Neural cell (in vitro differentiated cells): ENCODE measurements around the gene PPP1R11.
"Not testable (repeated sequence)": the region's sequence is repeated elsewhere in the genome, so short reads cannot be mapped to it uniquely, and the experiment has no call there.

Experiments used
- POLR2AphosphoS5 ChIP-seq: IDR thresholded peaks from 2 replicates; pipeline ENCODE4 v1.6.1; 2012
- RAD21 ChIP-seq: fragments of 450-650 bp; conservative IDR thresholded peaks from 2 replicates; pipeline ENCODE4 v1.6.1; 2014; ENCODE audit warnings: antibody characterized with exemption, mild to moderate bottlenecking, moderate library complexity
- TF ChIP-seq, protein P1 (sequence below): fragments of 450-650 bp; IDR thresholded peaks from 2 replicates; pipeline ENCODE4 v1.5.1; 2014; ENCODE audit warnings: antibody characterized with exemption, mild to moderate bottlenecking, moderate library complexity; ENCODE audit not compliant: poor library complexity, severe bottlenecking
- TF ChIP-seq, protein P2 (sequence below): IDR thresholded peaks from 2 replicates; pipeline ENCODE4 v1.6.1; 2012; ENCODE audit warnings: borderline replicate concordance

DNA sequence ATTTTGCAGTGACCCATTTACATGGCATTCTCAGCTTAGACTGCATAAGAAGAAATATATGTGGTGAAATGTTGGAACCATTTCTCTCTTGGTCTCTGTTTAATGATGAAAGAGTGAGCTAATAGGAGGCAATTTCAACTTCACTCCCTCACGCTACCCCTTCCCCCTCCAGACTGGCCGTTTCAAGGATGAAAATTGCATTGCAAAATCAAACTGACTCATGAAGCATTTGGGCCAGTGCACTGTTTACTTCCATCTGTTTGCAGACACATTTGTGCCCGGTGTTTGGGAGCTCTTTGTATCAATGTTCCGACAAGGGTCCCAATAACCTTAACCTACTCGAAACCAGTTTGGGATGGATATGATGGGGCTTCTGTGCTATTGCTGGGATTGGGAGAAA lies 33.6 kb upstream of the PPP1R11 start:
- TF ChIP-seq, protein P1, sequence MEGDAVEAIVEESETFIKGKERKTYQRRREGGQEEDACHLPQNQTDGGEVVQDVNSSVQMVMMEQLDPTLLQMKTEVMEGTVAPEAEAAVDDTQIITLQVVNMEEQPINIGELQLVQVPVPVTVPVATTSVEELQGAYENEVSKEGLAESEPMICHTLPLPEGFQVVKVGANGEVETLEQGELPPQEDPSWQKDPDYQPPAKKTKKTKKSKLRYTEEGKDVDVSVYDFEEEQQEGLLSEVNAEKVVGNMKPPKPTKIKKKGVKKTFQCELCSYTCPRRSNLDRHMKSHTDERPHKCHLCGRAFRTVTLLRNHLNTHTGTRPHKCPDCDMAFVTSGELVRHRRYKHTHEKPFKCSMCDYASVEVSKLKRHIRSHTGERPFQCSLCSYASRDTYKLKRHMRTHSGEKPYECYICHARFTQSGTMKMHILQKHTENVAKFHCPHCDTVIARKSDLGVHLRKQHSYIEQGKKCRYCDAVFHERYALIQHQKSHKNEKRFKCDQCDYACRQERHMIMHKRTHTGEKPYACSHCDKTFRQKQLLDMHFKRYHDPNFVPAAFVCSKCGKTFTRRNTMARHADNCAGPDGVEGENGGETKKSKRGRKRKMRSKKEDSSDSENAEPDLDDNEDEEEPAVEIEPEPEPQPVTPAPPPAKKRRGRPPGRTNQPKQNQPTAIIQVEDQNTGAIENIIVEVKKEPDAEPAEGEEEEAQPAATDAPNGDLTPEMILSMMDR, result not testable (repeated sequence)
- TF ChIP-seq, protein P2, sequence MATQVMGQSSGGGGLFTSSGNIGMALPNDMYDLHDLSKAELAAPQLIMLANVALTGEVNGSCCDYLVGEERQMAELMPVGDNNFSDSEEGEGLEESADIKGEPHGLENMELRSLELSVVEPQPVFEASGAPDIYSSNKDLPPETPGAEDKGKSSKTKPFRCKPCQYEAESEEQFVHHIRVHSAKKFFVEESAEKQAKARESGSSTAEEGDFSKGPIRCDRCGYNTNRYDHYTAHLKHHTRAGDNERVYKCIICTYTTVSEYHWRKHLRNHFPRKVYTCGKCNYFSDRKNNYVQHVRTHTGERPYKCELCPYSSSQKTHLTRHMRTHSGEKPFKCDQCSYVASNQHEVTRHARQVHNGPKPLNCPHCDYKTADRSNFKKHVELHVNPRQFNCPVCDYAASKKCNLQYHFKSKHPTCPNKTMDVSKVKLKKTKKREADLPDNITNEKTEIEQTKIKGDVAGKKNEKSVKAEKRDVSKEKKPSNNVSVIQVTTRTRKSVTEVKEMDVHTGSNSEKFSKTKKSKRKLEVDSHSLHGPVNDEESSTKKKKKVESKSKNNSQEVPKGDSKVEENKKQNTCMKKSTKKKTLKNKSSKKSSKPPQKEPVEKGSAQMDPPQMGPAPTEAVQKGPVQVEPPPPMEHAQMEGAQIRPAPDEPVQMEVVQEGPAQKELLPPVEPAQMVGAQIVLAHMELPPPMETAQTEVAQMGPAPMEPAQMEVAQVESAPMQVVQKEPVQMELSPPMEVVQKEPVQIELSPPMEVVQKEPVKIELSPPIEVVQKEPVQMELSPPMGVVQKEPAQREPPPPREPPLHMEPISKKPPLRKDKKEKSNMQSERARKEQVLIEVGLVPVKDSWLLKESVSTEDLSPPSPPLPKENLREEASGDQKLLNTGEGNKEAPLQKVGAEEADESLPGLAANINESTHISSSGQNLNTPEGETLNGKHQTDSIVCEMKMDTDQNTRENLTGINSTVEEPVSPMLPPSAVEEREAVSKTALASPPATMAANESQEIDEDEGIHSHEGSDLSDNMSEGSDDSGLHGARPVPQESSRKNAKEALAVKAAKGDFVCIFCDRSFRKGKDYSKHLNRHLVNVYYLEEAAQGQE, result not testable (repeated sequence)
- not testable (repeated sequence) for TF ChIP-seq RAD21, POLR2AphosphoS5
